ENCODE data around the gene ALKBH5. TPM values are rescaled to one million over a fixed set of nuclear protein-coding genes. Genes with fewer than 3 reads are reported as not detected.

Gene ALKBH5
- total and polyA plus RNA-seq, 2 experiments from 2014 or later = 81.9 to 161 TPM

DNA sequence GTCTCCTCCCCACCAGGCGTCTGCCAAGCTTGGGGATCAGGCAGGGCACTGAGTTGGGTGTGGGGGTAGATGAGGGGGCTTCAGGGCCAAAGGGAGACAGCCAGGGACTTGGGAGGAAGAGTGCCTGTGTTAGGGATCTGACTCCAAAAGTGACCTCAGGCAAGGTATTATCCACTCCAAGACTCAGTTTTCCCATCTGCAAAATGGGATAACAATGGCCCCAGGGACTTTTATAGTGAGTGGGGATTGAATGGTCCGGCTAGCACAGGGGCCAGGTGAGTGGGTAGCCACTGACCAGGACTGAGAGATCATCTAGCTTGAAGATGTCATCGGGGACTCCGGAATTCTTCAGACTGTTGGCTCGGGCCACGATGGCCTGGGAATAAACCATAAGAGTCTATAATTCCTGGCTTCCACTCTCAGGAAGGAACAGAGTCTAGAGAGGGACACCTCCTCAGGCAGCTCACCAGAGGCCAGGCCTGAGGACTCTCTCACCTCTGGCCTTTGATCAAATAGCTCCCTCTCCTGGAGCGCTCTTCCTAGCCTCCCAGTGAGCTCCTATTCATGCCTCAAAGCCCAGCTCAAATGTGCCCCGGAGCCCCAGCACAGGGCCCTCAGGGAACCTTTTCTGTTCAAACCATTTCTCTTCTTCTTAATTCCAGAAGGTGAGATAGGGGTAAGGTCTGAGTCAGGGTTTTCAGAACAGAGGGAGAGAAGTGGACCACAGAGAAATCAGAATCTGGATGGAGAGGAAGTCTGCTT lies 71.4 kb downstream of the ALKBH5 start:
- peaks cover 44% of the 10 kb centered on the region for H3K79me2 ChIP-seq (ENCODE audit: insufficient read depth)
- in situ Hi-C loops (cut with MboI) = no loop called here
- DNase-seq = no peak
- no peaks in the 10 kb centered on the region for H3K9me2 ChIP-seq (ENCODE audit: insufficient read depth)
- no peak overlapping the region for H2AFZ ChIP-seq
- H3K9me3 ChIP-seq (ENCODE audit: low read depth) = no peaks in the 10 kb centered on the region
- no peak overlapping the region for H3K9ac ChIP-seq
- no peak for TF ChIP-seq EZH2 (IDR thresholded peaks at IDR 0.05; ENCODE audit: insufficient read depth, poor library complexity, severe bottlenecking)
- no peak for TF ChIP-seq EZH2phosphoT487 (IDR thresholded peaks at IDR 0.05; ENCODE audit: insufficient read depth, low read depth)
- no peaks in the 10 kb centered on the region for H3K27me3 ChIP-seq (replicated peaks; ENCODE audit: insufficient read depth)
- H3K4me1 ChIP-seq (ENCODE audit: insufficient read depth) = peaks cover 16% of the 10 kb centered on the region
- 97 to 100% methylated on average over 8 of the region's 8 CpGs for WGBS, 2 experiments (ENCODE audit: low coverage in 1 of 2, low lambda C conversion rate in 2 of 2, missing lambda C conversion rate in 2 of 2)
- peaks cover 32% of the 10 kb centered on the region for H3K36me3 ChIP-seq (ENCODE audit: low read depth)
- H3K4me2 ChIP-seq (ENCODE audit: unreplicated experiment) = no peak overlapping the region
- no peak overlapping the region for H3K27ac ChIP-seq
- 0 out of 2 replicates have a peak, but pooled peaks cover 6% of the 10 kb centered on the region for H3F3A ChIP-seq (ENCODE audit: insufficient read depth)
- no peak overlapping the region for H3K4me3 ChIP-seq
- H4K20me1 ChIP-seq (ENCODE audit: insufficient read depth) = no peaks in the 10 kb centered on the region

GRCh38 chr17:18256351-18256750 lies 72.7 kb downstream of the ALKBH5 start:
- Histone ChIP-seq H3K27me3 (replicated peaks; ENCODE audit: insufficient read depth) (no peaks in the 10 kb centered on the region), H3K4me1 (ENCODE audit: insufficient read depth) (peaks cover 19% of the 10 kb centered on the region), H3K9me3 (ENCODE audit: low read depth) (no peaks in the 10 kb centered on the region), H3K27ac (no peak overlapping the region), H3K36me3 (ENCODE audit: low read depth) (peaks cover 25% of the 10 kb centered on the region), H3K9ac (no peak overlapping the region; the same call in 1 of the 2 replicates), H3K4me2 (ENCODE audit: unreplicated experiment) (no peak overlapping the region), H3K79me2 (ENCODE audit: insufficient read depth) (peaks cover 45% of the 10 kb centered on the region), H3K4me3 (no peak overlapping the region), H3K9me2 (ENCODE audit: insufficient read depth) (no peaks in the 10 kb centered on the region), H4K20me1 (ENCODE audit: insufficient read depth) (no peaks in the 10 kb centered on the region), H2AFZ (no peak overlapping the region), H3F3A (ENCODE audit: insufficient read depth) (0 out of 2 replicates have a peak, but pooled peaks cover 6% of the 10 kb centered on the region)
- in situ Hi-C loops (cut with MboI) = no loop called here
- no peak for DNase-seq
- 79 to 97% methylated on average over 4 to 11 of the region's 11 CpGs for WGBS, 2 experiments (ENCODE audit: low coverage in 1 of 2, low lambda C conversion rate in 2 of 2, missing lambda C conversion rate in 2 of 2)
- TF ChIP-seq EZH2phosphoT487 (IDR thresholded peaks at IDR 0.05; ENCODE audit: insufficient read depth, low read depth) (no peak), EZH2 (IDR thresholded peaks at IDR 0.05; ENCODE audit: insufficient read depth, poor library complexity, severe bottlenecking) (no peak)

DNA sequence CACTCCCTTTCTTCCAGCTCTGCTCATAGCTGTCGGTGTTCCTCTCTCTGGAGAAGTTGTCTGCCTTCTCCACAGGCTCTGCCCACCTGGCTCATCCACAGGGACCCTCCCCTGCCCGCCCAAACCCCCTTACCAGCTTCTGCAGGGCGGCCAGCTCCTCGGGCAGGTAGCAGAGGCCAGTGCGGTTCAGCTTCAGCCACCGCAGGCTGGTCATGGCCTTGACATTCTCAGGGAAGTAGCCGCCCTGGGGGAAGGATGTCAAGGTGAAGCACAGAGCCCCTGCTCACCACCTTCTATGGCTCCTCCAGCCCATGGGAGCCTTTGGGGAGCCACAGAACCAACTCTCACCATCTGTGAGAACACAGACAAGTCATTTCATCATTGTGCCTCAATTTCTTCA lies 73.1 kb downstream of the ALKBH5 start:
- 83 to 86% methylated on average over 7 of the region's 7 CpGs for WGBS, 2 experiments (ENCODE audit: low coverage in 1 of 2, low lambda C conversion rate in 2 of 2, missing lambda C conversion rate in 2 of 2)
- H3K79me2 ChIP-seq (ENCODE audit: insufficient read depth) = peaks cover 49% of the 10 kb centered on the region
- H3K4me2 ChIP-seq (ENCODE audit: unreplicated experiment) = peak overlapping the region; percentile 86
- H2AFZ ChIP-seq = no peak overlapping the region
- no peaks in the 10 kb centered on the region for H3K9me2 ChIP-seq (ENCODE audit: insufficient read depth)
- no peaks in the 10 kb centered on the region for H3K9me3 ChIP-seq (ENCODE audit: low read depth)
- H3F3A ChIP-seq (ENCODE audit: insufficient read depth) = 0 out of 2 replicates have a peak, but pooled peaks cover 6% of the 10 kb centered on the region
- TF ChIP-seq EZH2phosphoT487 (IDR thresholded peaks at IDR 0.05; ENCODE audit: insufficient read depth, low read depth) (no peak), EZH2 (IDR thresholded peaks at IDR 0.05; ENCODE audit: insufficient read depth, poor library complexity, severe bottlenecking) (no peak)
- peaks cover 25% of the 10 kb centered on the region for H3K36me3 ChIP-seq (ENCODE audit: low read depth)
- no peak overlapping the region for H3K27ac ChIP-seq
- no peak for DNase-seq
- H3K4me1 ChIP-seq (ENCODE audit: insufficient read depth) = peaks cover 23% of the 10 kb centered on the region
- no peaks in the 10 kb centered on the region for H4K20me1 ChIP-seq (ENCODE audit: insufficient read depth)
- H3K4me3 ChIP-seq = peak overlapping the region; percentile 97; the same call in 1 of the 2 replicates
- no peaks in the 10 kb centered on the region for H3K27me3 ChIP-seq (replicated peaks; ENCODE audit: insufficient read depth)
- in situ Hi-C loops (cut with MboI) = no loop called here
- H3K9ac ChIP-seq = peak overlapping the region; percentile 98

GRCh38 chr17:18257268-18257981 lies 73.8 kb downstream of the ALKBH5 start:
- Histone ChIP-seq H3K4me2 (ENCODE audit: unreplicated experiment) (peak overlapping the region; percentile 86), H3K4me3 (peak overlapping the region; percentile 97), H3K27me3 (replicated peaks; ENCODE audit: insufficient read depth) (no peaks in the 10 kb centered on the region), H3K36me3 (ENCODE audit: low read depth) (peaks cover 25% of the 10 kb centered on the region), H3K9me3 (ENCODE audit: low read depth) (no peaks in the 10 kb centered on the region), H3K9me2 (ENCODE audit: insufficient read depth) (no peaks in the 10 kb centered on the region), H3K9ac (peak overlapping the region; percentile 98), H3K79me2 (ENCODE audit: insufficient read depth) (peaks cover 55% of the 10 kb centered on the region), H3K4me1 (ENCODE audit: insufficient read depth) (peaks cover 26% of the 10 kb centered on the region), H3F3A (ENCODE audit: insufficient read depth) (0 out of 2 replicates have a peak, but pooled peaks cover 6% of the 10 kb centered on the region), H3K27ac (peak overlapping the region; percentile 96), H4K20me1 (ENCODE audit: insufficient read depth) (no peaks in the 10 kb centered on the region), H2AFZ (peak overlapping the region; percentile 88)
- peak; percentile 82 for DNase-seq
- in situ Hi-C loops (cut with MboI) = no loop called here
- TF ChIP-seq EZH2 (IDR thresholded peaks at IDR 0.05; ENCODE audit: insufficient read depth, poor library complexity, severe bottlenecking) = no peak
- WGBS, 2 experiments (ENCODE audit: low coverage in 1 of 2, low lambda C conversion rate in 2 of 2, missing lambda C conversion rate in 2 of 2) = 29% methylated on average over 16 to 18 of the region's 18 CpGs

All from GM23248 (cell line).